K562 (cell line): ENCODE results near the gene DHRS11. TPM values are rescaled to one million over a fixed set of nuclear protein-coding genes. Genes with fewer than 3 reads are reported as not detected.

Experiments
- ATAC-seq: fragments of 200-7000 bp; cut with Tn5 transposase; 3 replicates; pipeline ENCODE4 v1.9.1; 2020; ENCODE audit warnings: moderate library complexity
- BruUV-seq: library from RNA; stranded (reverse); fragments of 400-500 nt; replicated peaks from 2 replicates; lab custom pipeline; 2021; lab: Mats Ljungman, UMichigan
- CTCF ChIA-PET: fragments of 300-600 bp; formaldehyde crosslinking; extraction: SDS; loops from one replicate; lab custom pipeline; 2021; ENCODE audit warnings: low intra/inter-chr PET ratio; lab: Yijun Ruan, JAX
- POLR2A ChIA-PET: fragments of 300-600, 350-650 bp; sonication (Branson Sonifier 250); formaldehyde crosslinking; extraction: SDS; loops from one replicate; lab custom pipeline; 2021; ENCODE audit warnings: antibody characterized with exemption, inconsistent platforms; lab: Yijun Ruan, JAX
- DNase-seq, 4 experiments: peaks; one replicate each; pipeline versions ENCODE4 v3.0.0 to v3.0.0-alpha.2; 2011 to 2018; ENCODE audit warnings: low spot score in 3 of 4, mixed read lengths in 3 of 4; ENCODE audit errors: extremely low read depth in 1 of 4
- FAIRE-seq: peaks from 2 replicates; lab custom pipeline; 2011; peaks lifted over from hg19 to GRCh38; lab: Jason Lieb, UNC
- H2AFZ ChIP-seq: 2 replicates; pipeline ENCODE4 v1.6.0; 2011; ENCODE audit warnings: low read depth, low read length, control low read depth, inconsistent platforms
- H3K27ac ChIP-seq: fragments of 200-600 bp; 3 replicates; pipeline ENCODE4 v1.8.0; 2011; ENCODE audit warnings: low read depth, mild to moderate bottlenecking, control low read depth, inconsistent platforms, low read length, moderate library complexity, mixed read lengths; ENCODE audit errors: extremely low read depth
- H3K27me3 ChIP-seq, 2 experiments: fragments of 300-600 bp in 1 of 2; 2 replicates in 1 of 2; 3 replicates in 1 of 2; pipeline versions ENCODE4 v1.6.0 to v1.8.0; 2011; ENCODE audit warnings: inconsistent platforms in 2 of 2, low read length in 2 of 2, mild to moderate bottlenecking in 1 of 2, mixed read lengths in 1 of 2, moderate library complexity in 1 of 2; ENCODE audit not compliant: control insufficient read depth in 2 of 2, insufficient read depth in 2 of 2
- H3K36me3 ChIP-seq: fragments of 300-600 bp; 3 replicates; pipeline ENCODE4 v1.8.0; 2011; ENCODE audit warnings: mild to moderate bottlenecking, low read length, inconsistent platforms; ENCODE audit not compliant: control insufficient read depth, insufficient read depth
- H3K4me1 ChIP-seq, 2 experiments: fragments of 200-600 bp in 1 of 2; replicated peaks in 1 of 2; 2 replicates in 1 of 2; 3 replicates in 1 of 2; pipeline versions ENCODE4 v1.5.1 to v1.8.0; 2011; ENCODE audit warnings: inconsistent platforms in 2 of 2, low read length in 2 of 2, mild to moderate bottlenecking in 1 of 2, mixed read lengths in 1 of 2, moderate library complexity in 1 of 2; ENCODE audit not compliant: control insufficient read depth in 2 of 2, insufficient read depth in 2 of 2
- H3K4me2 ChIP-seq: 2 replicates; pipeline ENCODE4 v1.6.1; 2011; ENCODE audit warnings: low read length, control low read depth, inconsistent platforms, mixed read lengths; ENCODE audit not compliant: insufficient read depth
- H3K4me3 ChIP-seq: fragments of 200-600 bp; sonication (generic), shearing (Covaris generic); 2 replicates; pipeline ENCODE4 v1.5.1; 2016; ENCODE audit warnings: control low read depth, inconsistent platforms
- H3K79me2 ChIP-seq: fragments of 200-600 bp; 3 replicates; pipeline ENCODE4 v1.8.0; 2011; ENCODE audit warnings: low read length, inconsistent platforms; ENCODE audit not compliant: control insufficient read depth, insufficient read depth
- H3K9ac ChIP-seq, 2 experiments: 2 replicates each; pipeline versions ENCODE4 v1.6.0 to v1.6.1; 2011; ENCODE audit warnings: low read depth in 2 of 2, low read length in 2 of 2, control low read depth in 1 of 2, inconsistent platforms in 1 of 2, mild to moderate bottlenecking in 1 of 2, mixed read lengths in 1 of 2; ENCODE audit not compliant: insufficient read depth in 1 of 2
- H3K9me1 ChIP-seq: one replicate; pipeline ENCODE4 v1.6.0; 2011; ENCODE audit warnings: inconsistent platforms, mild to moderate bottlenecking, low read length, moderate library complexity; ENCODE audit not compliant: control insufficient read depth, insufficient read depth
- H3K9me3 ChIP-seq: replicated peaks from 2 replicates; pipeline ENCODE4 v1.5.1; 2011; ENCODE audit warnings: low read depth, low read length, inconsistent platforms; ENCODE audit not compliant: control insufficient read depth, insufficient read depth
- H4K20me1 ChIP-seq: replicated peaks from 2 replicates; pipeline ENCODE4 v1.6.1; 2011; ENCODE audit warnings: low read length, inconsistent platforms, mixed read lengths; ENCODE audit not compliant: control insufficient read depth, insufficient read depth
- ESRRA ChIP-seq: fragments of 450-650 bp; IDR thresholded peaks from 2 replicates; pipeline ENCODE4 v1.6.1; 2014; ENCODE audit warnings: low read depth, mild to moderate bottlenecking, moderate library complexity, borderline replicate concordance
- PCBP1 ChIP-seq: fragments of 200-400 bp; formaldehyde crosslinking; IDR thresholded peaks from 2 replicates; pipeline ENCODE4 v1.6.1; 2018; ENCODE audit warnings: mild to moderate bottlenecking, low read depth, low read length; ENCODE audit not compliant: poor library complexity, severe bottlenecking
- TEAD2 ChIP-seq: fragments of 450-650 bp; IDR thresholded peaks from 2 replicates; pipeline ENCODE4 v1.6.1; 2016; ENCODE audit warnings: missing genetic modification characterization, control low read depth, missing compliant biosample characterization
- ZNF174 ChIP-seq: fragments of 250-450 bp; sonication (Bioruptor Pico); IDR thresholded peaks from 2 replicates; pipeline ENCODE4 v1.4.0; 2020; ENCODE audit warnings: mild to moderate bottlenecking
- ZNF57 ChIP-seq: fragments of 450-650 bp; formaldehyde crosslinking; IDR thresholded peaks from 2 replicates; pipeline ENCODE4 v1.4.0; 2020; ENCODE audit warnings: mild to moderate bottlenecking, moderate library complexity
- ZSCAN29 ChIP-seq: fragments of 450-650 bp; IDR thresholded peaks from 2 replicates; pipeline ENCODE4 v1.6.1; 2017
- WGBS: fragments of 100-300 bp; shearing (Covaris generic); methylation state at CpG from one replicate; pipeline ENCODE4 v1.1.6; 2016; ENCODE audit warnings: low coverage, mixed read lengths; ENCODE audit not compliant: insufficient coverage; ENCODE audit errors: missing lambda C conversion rate; 5-methylcytosine and 5-hydroxymethylcytosine counted together
- in situ Hi-C: fragments of 300-500 bp; cut with MboI; formaldehyde crosslinking; loops from 4 replicates; pipeline ENCODE4 v1.15.0; 2018; ENCODE audit warnings: inconsistent platforms, mixed read lengths
- intact Hi-C: fragments of 100-400 bp; cut with micrococcal nuclease; formaldehyde crosslinking; loops from 2 replicates; pipeline ENCODE4 v1.14.2; 2022
- polyA plus RNA-seq, 8 experiments: library from polyadenylated mRNA; depleted of rRNA in 4 of 8; stranded (reverse) in 5 of 8; unstranded in 3 of 8; fragments of >200 nt; fragmentation: Nextera tagmentation in 2 of 8; fragmentation: Illumina TruSeq in 1 of 8; extraction: Ambion mirVana in 2 of 8; extraction: Trizol in 1 of 8; gene quantifications; 2 replicates each; pipeline versions ENCODE4 v1.2.1 to v1.2.3, GENCODE V29; 2011 to 2014; ENCODE audit warnings: inconsistent platforms in 1 of 8, missing spikeins in 1 of 8
- total RNA-seq, 7 experiments: library from RNA; depleted of rRNA in 6 of 7; stranded (reverse); fragments of >200 nt in 6 of 7; fragmentation: Illumina TruSeq in 2 of 7; extraction: Trizol in 2 of 7; gene quantifications; 2 replicates each; pipeline versions ENCODE4 v1.2.1 to v1.2.3, GENCODE V29; 2011 to 2021; ENCODE audit warnings: low replicate concordance in 1 of 7

DHRS11 gene
- total and polyA plus RNA-seq, 9 of the 15 experiments (the other 6 are each of a cell fraction or from before 2014, with no cell fraction given): 15.2 to 123 (median 59.8) TPM

DNA sequence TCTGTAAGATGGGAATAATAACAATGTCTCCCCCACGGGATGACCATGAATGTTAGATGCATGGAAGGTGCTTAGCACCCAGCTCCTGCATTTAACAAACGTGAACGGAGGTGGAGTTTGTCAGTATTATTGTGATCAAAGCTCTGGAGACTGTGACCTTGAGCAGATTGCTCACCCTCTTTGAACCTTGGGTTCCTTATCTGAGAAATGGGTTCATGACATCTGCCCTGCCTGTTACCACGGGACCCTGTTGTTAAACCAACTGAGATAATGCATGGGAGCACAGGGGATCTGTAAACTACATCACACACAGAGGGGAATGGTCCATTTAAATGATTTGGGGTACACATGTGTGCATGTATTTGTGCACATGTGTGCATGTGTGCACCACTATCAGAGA, 39.3 kb downstream of the DHRS11 start:
- no peak for DNase-seq
- BruUV-seq: no TSS peak
- WGBS: 2% methylated on average over 4 of the region's 4 CpGs
- Histone ChIP-seq H3K27me3 (peaks cover 27 to 46% of the 10 kb centered on the region in 2 experiments), H3K27ac (no peak overlapping the region), H3K4me2 (no peak overlapping the region), H3K36me3 (no peaks in the 10 kb centered on the region), H3K79me2 (no peaks in the 10 kb centered on the region), H3K4me3 (no peak overlapping the region), H3K9me3 (no peaks in the 10 kb centered on the region), H2AFZ (no peak overlapping the region), H3K4me1 (peaks cover 0 to 6% of the 10 kb centered on the region in 2 experiments; a peak in 2 of 5 replicates), H3K9me1 (no peaks in the 10 kb centered on the region), H3K9ac (no peak overlapping the region), H4K20me1 (no peaks in the 10 kb centered on the region; the same call in 1 of the 2 replicates)
- in situ Hi-C loops: loop anchor here (5.0 kb wide), 1 partner anchor 421 kb away; no protein-coding TSS in a partner anchor
- ChIA-PET POLR2A (no interaction called here), CTCF (interaction anchor here (0.6 kb wide), 1 partner anchor 545 kb away, joined by 3 read pairs; no protein-coding TSS in a partner anchor)
- intact Hi-C loops: no loop called here
- FAIRE-seq: no peak
- no peak for ATAC-seq
- TF ChIP-seq ZSCAN29: no peak
- TF ChIP-seq ESRRA: peak; percentile 78
- no peak for TF ChIP-seq PCBP1
- no peak for TF ChIP-seq TEAD2 (tag)
- no peak for TF ChIP-seq ZNF174
- no peak for TF ChIP-seq ZNF57 (CRISPR knock-in tag)
